Effector memory CD4-positive, alpha-beta T cell (primary cell): ENCODE data around the gene CDC42SE2.

Experiments used
- DNase-seq, 3 donors: peaks; one replicate each; pipeline ENCODE4 v3.0.0-alpha.2; 2020
- H3K27ac ChIP-seq: 2 replicates; pipeline ENCODE4 v1.7.0; 2013; ENCODE audit warnings: mild to moderate bottlenecking, low read length, moderate library complexity; ENCODE audit not compliant: insufficient read depth, poor library complexity, severe bottlenecking
- H3K27me3 ChIP-seq: replicated peaks from 2 replicates; pipeline ENCODE4 v1.7.0; 2013; ENCODE audit warnings: mild to moderate bottlenecking, low read length; ENCODE audit not compliant: insufficient read depth, control insufficient read depth, poor library complexity, severe bottlenecking
- H3K36me3 ChIP-seq: 2 replicates; pipeline ENCODE4 v1.7.0; 2013; ENCODE audit warnings: mild to moderate bottlenecking, low read length, moderate library complexity; ENCODE audit not compliant: control insufficient read depth, insufficient read depth
- H3K4me1 ChIP-seq: 2 replicates; pipeline ENCODE4 v1.7.0; 2013; ENCODE audit warnings: low read length, mild to moderate bottlenecking; ENCODE audit not compliant: control insufficient read depth, insufficient read depth, poor library complexity, severe bottlenecking
- H3K4me3 ChIP-seq: 2 replicates; pipeline ENCODE4 v1.7.0; 2013; ENCODE audit warnings: low read length, low read depth, mild to moderate bottlenecking; ENCODE audit not compliant: insufficient read depth, poor library complexity, severe bottlenecking
- H3K9me3 ChIP-seq: 2 replicates; pipeline ENCODE4 v1.7.0; 2013; ENCODE audit warnings: mild to moderate bottlenecking, low read length, moderate library complexity; ENCODE audit not compliant: control insufficient read depth

CDC42SE2 gene

GRCh38 chr5:131381021-131381420 lies 117.2 kb downstream of the CDC42SE2 start:
- peaks cover 69% of the 10 kb centered on the region for H3K4me1 ChIP-seq

GRCh38 chr5:131381777-131382176 lies 117.9 kb downstream of the CDC42SE2 start:
- peak overlapping the region; percentile 14 for H3K4me3 ChIP-seq
- H3K4me1 ChIP-seq: peaks cover 68% of the 10 kb centered on the region
- H3K27me3 ChIP-seq: no peaks in the 10 kb centered on the region
- H3K9me3 ChIP-seq: no peaks in the 10 kb centered on the region
- no peak for DNase-seq
- H3K36me3 ChIP-seq: peaks cover 15% of the 10 kb centered on the region
- H3K27ac ChIP-seq: peak overlapping the region; percentile 98

More at GRCh38 chr5:131381021-131381420, 117.2 kb downstream of the CDC42SE2 start:
- no peaks in the 10 kb centered on the region for H3K9me3 ChIP-seq
- H3K27ac ChIP-seq: peak overlapping the region; percentile 98
- no peaks in the 10 kb centered on the region for H3K27me3 ChIP-seq
- H3K36me3 ChIP-seq: peaks cover 7% of the 10 kb centered on the region
- H3K4me3 ChIP-seq: no peak overlapping the region
- no peak for DNase-seq

- H3K4me1 ChIP-seq: peaks cover 59% of the 10 kb centered on the region
- DNase-seq: peak in 2 of 3 donors; percentile 27 to 49
- no peak overlapping the region for H3K4me3 ChIP-seq
- H3K36me3 ChIP-seq: peaks cover 24% of the 10 kb centered on the region
- peak overlapping the region; percentile 98 for H3K27ac ChIP-seq
- no peaks in the 10 kb centered on the region for H3K9me3 ChIP-seq
- no peaks in the 10 kb centered on the region for H3K27me3 ChIP-seq
Observed at GRCh38 chr5:131382407-131383395, 118.8 kb downstream of the CDC42SE2 start.

GRCh38 chr5:131384173-131384572 lies 120.3 kb downstream of the CDC42SE2 start:
- DNase-seq: no peak
- Histone ChIP-seq H3K9me3 (no peaks in the 10 kb centered on the region), H3K36me3 (peaks cover 25% of the 10 kb centered on the region), H3K4me3 (no peak overlapping the region), H3K27me3 (no peaks in the 10 kb centered on the region), H3K27ac (peak overlapping the region; percentile 98), H3K4me1 (peaks cover 48% of the 10 kb centered on the region)

- Histone ChIP-seq H3K4me1 (peaks cover 49% of the 10 kb centered on the region), H3K27ac (peak overlapping the region; percentile 98)
- DNase-seq: no peak
Observed at GRCh38 chr5:131384616-131385214, 120.9 kb downstream of the CDC42SE2 start.

GRCh38 chr5:131386124-131386523 lies 122.3 kb downstream of the CDC42SE2 start:
- Histone ChIP-seq H3K4me1 (peaks cover 40% of the 10 kb centered on the region), H3K36me3 (peaks cover 25% of the 10 kb centered on the region), H3K9me3 (no peaks in the 10 kb centered on the region), H3K27ac (no peak overlapping the region), H3K27me3 (no peaks in the 10 kb centered on the region), H3K4me3 (no peak overlapping the region)
- DNase-seq: no peak

More at GRCh38 chr5:131384616-131385214, 120.9 kb downstream of the CDC42SE2 start:
- no peak overlapping the region for H3K4me3 ChIP-seq
- H3K9me3 ChIP-seq: no peaks in the 10 kb centered on the region
- H3K36me3 ChIP-seq: peaks cover 25% of the 10 kb centered on the region
- no peaks in the 10 kb centered on the region for H3K27me3 ChIP-seq

GRCh38 chr5:131386779-131387178 lies 122.9 kb downstream of the CDC42SE2 start:
- no peaks in the 10 kb centered on the region for H3K9me3 ChIP-seq
- H3K27ac ChIP-seq: no peak overlapping the region
- DNase-seq: no peak
- peaks cover 25% of the 10 kb centered on the region for H3K36me3 ChIP-seq
- no peaks in the 10 kb centered on the region for H3K27me3 ChIP-seq
- peaks cover 34% of the 10 kb centered on the region for H3K4me1 ChIP-seq
- H3K4me3 ChIP-seq: no peak overlapping the region

GRCh38 chr5:131387255-131387654 lies 123.4 kb downstream of the CDC42SE2 start:
- Histone ChIP-seq H3K4me3 (no peak overlapping the region), H3K36me3 (peaks cover 25% of the 10 kb centered on the region), H3K4me1 (peaks cover 29% of the 10 kb centered on the region), H3K27me3 (no peaks in the 10 kb centered on the region), H3K9me3 (no peaks in the 10 kb centered on the region), H3K27ac (peak overlapping the region; percentile 21)
- no peak for DNase-seq

GRCh38 chr5:131389096-131389868 lies 125.4 kb downstream of the CDC42SE2 start:
- DNase-seq: no peak
- Histone ChIP-seq H3K27ac (peak overlapping the region; percentile 51), H3K36me3 (peaks cover 32% of the 10 kb centered on the region), H3K9me3 (no peaks in the 10 kb centered on the region), H3K4me1 (peaks cover 27% of the 10 kb centered on the region), H3K4me3 (no peak overlapping the region), H3K27me3 (no peaks in the 10 kb centered on the region)
